Measurements from ENCODE around the gene TAS2R39.

TAS2R39 gene

DNA sequence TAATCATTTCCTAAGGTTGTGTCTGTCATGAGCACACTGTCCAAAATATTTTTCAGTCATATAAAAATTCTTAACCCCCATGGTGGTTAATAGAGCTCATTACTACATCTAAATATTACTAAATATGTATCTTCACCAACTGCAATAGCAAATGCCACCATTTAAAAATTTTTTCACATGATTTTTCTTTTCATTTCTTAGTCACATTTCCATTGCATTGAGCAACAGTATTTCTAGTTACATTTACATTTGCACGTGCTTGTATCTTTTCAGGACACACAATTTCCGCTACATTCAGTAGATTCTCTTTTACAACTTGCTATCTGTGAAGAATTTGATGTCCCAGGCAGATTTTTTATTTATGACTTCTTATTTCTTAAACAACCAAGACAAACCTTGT, 33.5 kb downstream of the TAS2R39 start:
- FAIRE-seq = no peak

DNA sequence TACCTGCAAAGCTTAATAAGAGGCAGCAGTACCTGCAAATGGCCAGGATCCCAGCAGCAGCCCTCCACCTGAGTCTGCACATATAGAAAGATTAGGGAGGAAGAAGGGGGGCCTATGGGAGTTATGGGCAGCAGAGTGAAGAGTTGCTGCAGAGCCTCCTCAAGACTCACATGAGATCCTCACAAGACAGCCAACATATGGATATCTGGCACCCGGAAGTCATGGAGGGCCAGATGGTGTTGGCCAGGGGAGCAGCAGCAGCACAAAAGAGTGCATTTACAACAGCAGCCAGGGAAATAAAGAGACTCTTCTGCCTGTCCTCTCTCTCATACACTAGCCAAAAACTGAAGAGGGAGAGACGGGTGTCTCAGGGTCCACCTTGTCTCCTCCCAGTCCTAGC, 34.6 kb downstream of the TAS2R39 start:
- no peak for FAIRE-seq

DNA sequence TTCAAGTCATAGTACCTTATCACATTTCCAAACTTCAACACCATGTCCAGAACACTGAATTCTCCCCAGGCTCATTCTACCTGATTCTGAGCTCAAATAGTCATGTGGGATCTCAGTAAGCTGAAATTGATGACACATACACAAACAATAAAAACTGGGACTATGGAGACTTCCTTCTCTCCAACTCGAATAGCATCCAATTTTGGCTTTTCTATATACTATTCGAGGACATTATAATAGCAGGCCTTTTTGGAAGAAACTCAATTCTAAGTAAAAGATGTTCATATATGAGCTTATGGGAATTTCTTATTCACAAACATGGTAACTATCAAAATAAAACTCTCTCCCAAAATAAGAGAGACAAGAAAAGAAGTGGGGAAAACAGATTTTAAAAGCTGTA, 38.1 kb downstream of the TAS2R39 start:
- no peak for FAIRE-seq

DNA sequence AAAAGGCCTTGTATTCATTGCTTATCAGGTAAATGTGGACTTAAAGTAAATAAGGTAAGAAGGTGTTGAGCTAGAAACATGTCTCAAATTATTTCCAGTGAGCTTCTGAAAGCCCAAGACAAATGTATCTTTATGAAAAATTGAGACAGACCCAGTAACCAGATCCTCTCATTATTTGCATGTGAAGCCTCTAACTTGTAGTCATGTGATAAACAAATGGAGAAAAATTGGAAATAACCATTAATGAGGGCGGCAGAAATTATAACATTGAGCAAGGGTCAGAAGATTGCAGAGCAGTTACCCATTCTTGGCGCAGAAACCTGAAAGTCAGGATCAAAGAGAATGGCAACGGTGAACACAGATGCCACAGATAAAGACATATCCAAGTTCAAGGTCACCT, 38.5 kb downstream of the TAS2R39 start, which contains the start of gene TAS2R40:
Gene TAS2R40, plus strand, starts transcription at position 301 of the 400 bp plus-strand sequence. Its CDS starts 42 bp downstream, at position 343.
- FAIRE-seq = no peak

DNA sequence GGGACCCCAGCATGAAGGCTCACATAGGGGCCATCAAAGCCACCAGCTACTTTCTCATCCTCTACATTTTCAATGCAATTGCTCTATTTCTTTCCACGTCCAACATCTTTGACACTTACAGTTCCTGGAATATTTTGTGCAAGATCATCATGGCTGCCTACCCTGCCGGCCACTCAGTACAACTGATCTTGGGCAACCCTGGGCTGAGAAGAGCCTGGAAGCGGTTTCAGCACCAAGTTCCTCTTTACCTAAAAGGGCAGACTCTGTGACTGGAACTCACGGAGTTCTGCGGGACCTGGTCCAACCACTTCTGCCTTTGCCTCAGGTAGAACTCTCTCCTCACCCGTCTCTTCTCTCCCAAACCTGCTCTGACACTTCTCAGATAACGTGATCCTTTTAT, 39.6 kb downstream of the TAS2R39 start:
- FAIRE-seq = no peak

DNA sequence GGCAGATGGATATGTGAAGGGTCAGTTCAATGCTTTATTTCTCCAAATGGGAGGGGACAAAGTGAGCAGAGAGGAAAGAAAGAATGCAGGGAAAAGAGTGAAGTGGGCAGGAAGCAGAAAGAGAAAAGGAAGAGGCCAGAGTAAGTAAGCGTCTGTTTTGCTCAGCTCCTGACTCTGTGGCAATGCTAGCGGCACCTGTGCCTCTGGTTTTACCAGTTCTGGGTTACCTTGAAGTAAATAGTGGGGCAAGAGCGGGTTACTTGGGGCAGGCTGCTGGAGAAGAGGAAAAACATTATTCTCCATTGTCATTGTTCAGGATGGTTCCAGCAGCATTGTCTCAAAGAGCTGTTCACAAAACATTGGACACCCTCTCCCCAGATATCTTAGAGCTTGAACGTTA, 40.6 kb downstream of the TAS2R39 start:
- no peak for FAIRE-seq

DNA sequence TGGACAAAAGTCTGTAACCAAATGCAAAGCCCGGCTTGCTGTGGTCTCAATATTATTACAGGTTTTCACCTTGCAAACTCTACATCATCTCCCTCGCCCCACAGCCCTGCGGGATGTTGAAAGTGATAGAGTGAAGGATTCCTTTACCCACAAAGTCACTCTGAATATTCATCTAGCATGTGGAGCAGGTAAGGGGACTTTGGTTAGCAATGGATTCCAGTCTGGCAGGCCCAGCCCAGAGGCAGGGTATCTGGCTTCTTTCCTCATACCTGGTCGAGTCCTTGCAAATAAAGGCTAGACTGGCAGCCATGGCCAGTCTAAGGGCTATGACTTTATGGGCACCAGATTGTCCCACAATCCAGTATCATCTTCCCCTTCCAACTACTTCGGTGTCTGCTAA, 41.8 kb downstream of the TAS2R39 start:
- FAIRE-seq = no peak

DNA sequence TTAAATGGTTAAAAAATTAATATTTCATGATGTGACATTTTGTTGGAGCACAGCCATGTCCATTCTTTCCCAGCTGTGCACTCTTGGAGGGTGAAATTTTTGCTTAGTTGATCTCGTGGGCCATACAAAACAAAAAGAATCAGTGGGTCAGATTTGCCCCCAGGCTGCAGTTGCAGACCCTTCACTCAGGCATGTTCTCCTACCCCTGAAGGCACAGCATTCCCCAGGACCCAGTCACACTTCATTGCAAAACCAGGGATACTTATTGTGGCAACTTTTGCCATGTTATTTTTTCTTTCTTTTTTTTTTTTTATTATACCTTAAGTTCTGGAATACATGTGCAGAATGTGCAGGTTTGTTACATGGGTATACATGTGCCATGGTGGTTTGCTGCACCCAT, 44.6 kb downstream of the TAS2R39 start:
- FAIRE-seq = no peak

DNA sequence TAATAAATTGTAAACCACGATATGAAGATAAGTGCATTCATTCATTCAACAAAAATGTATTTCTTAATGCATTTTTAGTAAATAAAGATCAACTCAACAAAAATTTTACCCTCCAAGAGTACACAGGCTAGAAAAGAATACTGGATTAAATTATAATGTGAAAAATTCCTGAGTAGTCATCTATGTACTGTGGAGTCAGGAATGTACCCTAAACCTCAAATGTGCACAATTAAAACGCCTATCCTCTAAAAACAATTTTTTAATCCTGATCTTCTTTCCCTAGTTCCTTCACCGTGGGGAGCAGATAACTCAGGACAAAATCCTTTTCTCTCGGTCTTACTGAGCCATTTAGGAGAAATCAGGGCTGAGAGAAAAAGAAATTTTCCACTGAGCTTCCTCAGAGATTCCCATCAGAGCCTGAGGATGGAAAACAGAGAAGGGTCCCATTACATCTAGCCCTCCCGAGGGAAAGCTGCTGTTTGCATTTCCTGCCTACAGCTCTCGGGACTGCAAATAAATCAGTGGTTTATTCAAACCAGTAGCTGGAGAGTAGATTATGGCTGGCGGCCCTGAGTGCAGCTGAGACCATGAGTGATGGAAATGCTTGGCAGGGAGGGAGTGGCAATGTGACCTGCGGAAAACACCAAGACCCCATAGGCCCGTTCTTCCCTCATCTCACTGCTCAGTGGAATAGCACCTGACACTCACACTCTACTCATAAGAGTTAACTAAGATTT, 46.0 kb downstream of the TAS2R39 start:
- no peak for FAIRE-seq

DNA sequence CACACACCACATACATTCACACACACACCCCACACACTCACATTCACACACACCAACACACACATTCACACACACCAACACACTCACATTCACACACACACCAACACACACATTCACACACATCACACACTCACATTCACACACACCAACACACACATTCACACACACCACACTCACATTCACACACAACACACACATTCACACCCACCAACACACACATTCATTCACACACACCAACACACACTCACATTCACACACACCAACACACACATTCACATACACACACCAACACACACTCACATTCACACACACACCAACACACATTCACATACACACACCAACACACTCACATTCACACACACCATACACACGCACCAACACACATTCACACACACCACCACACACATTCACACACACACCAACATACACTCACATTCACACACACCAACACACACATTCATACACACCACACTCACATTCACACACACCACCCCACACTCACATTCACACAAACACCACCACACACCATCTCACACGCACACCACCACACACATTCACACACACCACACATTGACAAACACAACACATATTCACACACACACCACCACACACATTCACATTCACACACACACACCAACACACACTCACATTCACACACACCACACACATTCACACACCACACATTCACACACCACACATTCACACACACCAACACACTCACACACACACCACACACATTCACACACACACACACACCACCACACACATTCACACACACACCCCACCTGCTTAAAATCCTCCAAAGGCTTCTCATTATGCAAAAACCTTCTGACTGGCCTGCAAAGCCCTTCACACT, 47.6 kb downstream of the TAS2R39 start:
- no peak for FAIRE-seq

All from endometrium (tissue), 2 donors.